GM19452 (cell line): Measurements from ENCODE around the gene HNRNPA2B1.
"Not testable (repeated sequence)": the region's sequence is repeated elsewhere in the genome, so short reads cannot be mapped to it uniquely, and the experiment has no call there.

Experiments used
- ATAC-seq: cut with Tn5 transposase; IDR thresholded peaks from one replicate; pipeline ENCODE4 v1.9.1; 2021; ENCODE audit not compliant: unreplicated experiment

The HNRNPA2B1 gene

GRCh38 chr7:26166684-26167266 lies 33.8 kb downstream of the HNRNPA2B1 start:
- ATAC-seq = peak; percentile 14

DNA sequence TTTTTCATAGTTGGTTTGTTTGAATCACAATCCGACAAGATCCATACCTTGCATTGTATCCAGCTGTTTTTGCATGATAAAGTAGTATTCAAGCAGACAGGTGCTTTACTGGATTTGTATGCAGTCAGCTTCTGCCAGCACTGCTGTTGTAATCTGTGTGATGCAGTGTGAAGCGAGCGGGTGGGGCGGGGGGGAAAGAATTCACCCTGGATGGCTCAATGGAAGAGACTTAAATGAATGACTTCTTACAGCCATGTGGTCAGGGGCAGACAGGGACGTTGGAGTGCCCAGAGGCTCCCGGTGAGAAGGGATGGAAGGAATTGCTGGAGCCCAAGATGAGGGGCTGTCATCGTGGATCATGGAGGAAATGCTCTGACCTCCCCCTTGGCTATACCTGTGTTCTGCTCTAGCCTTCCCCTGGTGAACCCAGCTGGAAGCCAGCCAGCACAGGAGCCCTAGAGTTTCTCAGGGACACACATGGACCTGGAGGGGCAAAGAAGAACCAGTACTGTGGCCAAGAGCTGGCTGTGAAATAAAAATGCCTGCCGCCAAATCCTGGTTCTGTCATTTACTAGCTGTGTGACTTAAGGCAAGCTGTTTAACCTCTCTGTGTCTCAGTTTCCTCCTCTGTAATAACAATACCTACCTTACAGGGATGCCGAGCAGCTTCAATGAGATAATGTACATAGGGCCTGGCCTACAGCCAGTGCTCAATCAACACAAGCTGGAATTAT lies 34.4 kb downstream of the HNRNPA2B1 start:
- ATAC-seq = no peak

GRCh38 chr7:26163804-26164203 lies 36.7 kb downstream of the HNRNPA2B1 start:
- not testable (repeated sequence) for ATAC-seq

GRCh38 chr7:26162431-26162830 lies 38.1 kb downstream of the HNRNPA2B1 start:
- ATAC-seq = no peak

DNA sequence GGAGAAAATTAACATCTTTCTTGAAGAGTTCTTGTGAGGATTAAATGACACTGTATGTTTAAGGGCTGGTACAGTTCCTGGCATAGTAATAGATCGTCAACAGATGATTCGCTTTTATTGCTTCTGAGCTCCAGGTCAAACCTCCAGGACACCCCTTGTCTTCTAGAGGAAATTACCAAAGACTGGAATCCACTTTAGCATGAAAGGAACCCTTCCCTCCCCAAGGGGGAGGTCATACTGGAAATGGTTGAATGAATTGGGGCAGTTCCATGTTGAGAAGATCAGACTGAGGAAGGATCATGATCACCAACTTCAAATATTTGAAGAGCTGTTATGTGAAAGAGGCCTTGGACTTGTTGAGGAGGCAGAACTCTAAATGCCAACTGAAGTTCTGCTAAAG lies 39.6 kb downstream of the HNRNPA2B1 start:
- no peak for ATAC-seq

GRCh38 chr7:26159243-26159642 lies 41.3 kb downstream of the HNRNPA2B1 start:
- no peak for ATAC-seq

- no peak for ATAC-seq
These were observed 42.9 kb downstream of the HNRNPA2B1 start for GRCh38 chr7:26157520-26158105.

GRCh38 chr7:26156451-26157420 lies 43.8 kb downstream of the HNRNPA2B1 start:
- ATAC-seq = peak; percentile 24

GRCh38 chr7:26155531-26156375 lies 44.8 kb downstream of the HNRNPA2B1 start:
- no peak for ATAC-seq

GRCh38 chr7:26153823-26154783 lies 46.4 kb downstream of the HNRNPA2B1 start:
- no peak for ATAC-seq

DNA sequence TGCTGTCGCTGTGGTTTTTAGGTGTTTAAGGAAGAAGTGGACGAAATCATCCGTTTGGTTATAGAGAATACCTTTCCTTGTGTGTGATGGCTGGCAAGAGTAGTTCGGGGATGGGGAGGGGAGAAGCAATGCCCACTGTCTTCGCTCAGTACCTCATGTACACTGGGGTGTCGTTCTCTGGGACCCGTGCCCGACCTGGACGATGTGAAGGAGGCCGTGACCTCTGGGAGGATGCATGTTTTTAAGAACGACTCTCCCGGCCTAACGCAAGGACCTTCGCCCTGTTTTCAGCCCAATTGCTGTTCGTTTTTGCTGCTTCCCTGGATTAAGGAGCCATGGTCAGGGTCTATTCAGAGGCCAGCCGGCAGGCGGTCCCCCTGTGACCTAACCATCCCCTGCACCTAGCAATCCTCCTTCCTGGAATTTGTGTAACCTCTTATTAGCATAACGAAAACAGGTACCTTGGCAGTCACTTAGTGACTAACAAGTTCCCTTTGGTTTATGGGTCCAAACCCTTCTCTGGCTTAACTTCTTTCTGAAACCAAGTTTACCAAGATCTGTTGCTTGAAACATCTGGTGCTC lies 47.2 kb downstream of the HNRNPA2B1 start:
- ATAC-seq = no peak

GRCh38 chr7:26152782-26153240 lies 47.7 kb downstream of the HNRNPA2B1 start:
- peak; percentile 24 for ATAC-seq

DNA sequence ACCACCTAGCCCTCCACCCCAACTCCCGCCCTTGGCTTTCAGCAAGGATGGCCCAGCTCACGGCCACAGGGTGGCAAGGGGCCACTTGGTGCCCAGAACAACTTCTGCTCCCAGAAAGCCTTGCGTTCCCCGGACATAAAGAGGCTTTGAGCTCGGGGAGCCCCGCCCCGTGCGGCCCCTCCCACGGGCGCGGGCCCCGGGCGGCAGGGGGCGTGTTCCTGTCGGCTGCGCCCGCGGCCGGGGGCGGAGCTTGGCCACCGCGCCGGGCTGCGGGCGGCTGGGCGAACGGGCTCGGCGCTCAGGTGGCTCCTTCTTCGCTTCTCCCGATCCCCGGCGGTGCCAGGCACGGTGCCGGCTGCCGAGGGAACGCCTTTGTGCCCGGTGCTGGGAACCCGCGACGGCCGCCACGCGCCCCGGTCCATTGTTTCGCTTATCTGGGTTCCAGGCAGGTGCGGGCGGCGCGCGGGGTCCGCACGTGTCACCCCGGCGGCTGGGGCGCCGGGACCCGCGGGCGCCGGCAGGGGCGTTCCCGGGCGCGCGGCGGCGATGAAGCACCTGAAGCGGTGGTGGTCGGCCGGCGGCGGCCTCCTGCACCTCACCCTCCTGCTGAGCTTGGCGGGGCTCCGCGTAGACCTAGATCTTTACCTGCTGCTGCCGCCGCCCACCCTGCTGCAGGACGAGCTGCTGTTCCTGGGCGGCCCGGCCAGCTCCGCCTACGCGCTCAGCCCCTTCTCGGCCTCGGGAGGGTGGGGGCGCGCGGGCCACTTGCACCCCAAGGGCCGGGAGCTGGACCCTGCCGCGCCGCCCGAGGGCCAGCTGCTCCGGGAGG lies 48.4 kb downstream of the HNRNPA2B1 start, which contains the start of gene NFE2L3:
Gene NFE2L3 (plus strand): TSS at position 246 of the 829 bp plus-strand sequence. CDS start 301 bp downstream, at position 547.
- ATAC-seq = peak; percentile 62

DNA sequence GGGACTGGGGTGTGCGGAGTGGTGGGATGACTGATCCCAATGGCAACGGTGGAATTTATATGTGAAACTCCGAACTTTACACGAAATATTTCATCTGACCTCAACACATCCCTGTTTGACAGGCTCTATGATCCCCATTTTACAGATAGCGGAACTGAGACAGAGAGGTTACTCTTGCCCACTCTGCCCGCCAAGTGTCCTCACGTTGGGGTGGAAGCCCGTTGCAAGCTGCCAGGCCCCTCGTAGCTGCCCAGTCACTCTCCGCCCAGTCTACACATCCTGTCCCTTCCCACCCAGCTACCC lies 48.9 kb downstream of the HNRNPA2B1 start:
- ATAC-seq = no peak

DNA sequence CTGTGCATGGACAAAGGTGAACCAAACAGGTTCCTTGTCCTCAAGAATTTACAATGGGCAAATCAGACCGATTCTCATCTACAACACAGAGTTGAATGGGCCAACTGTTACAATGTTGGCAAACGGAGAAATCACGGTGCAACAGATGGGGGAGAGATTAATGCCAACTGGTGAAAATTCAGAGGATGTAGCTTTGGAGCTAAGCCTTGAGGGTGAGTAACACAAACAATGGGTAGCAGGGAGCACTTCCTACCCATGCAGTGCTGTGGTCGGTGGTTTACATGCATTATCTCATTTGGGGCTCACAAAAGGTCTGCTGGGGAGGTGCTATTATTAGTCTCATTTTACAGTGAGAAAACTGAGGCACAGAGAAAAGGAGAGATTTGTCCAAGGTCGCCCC lies 49.5 kb downstream of the HNRNPA2B1 start:
- ATAC-seq = no peak

DNA sequence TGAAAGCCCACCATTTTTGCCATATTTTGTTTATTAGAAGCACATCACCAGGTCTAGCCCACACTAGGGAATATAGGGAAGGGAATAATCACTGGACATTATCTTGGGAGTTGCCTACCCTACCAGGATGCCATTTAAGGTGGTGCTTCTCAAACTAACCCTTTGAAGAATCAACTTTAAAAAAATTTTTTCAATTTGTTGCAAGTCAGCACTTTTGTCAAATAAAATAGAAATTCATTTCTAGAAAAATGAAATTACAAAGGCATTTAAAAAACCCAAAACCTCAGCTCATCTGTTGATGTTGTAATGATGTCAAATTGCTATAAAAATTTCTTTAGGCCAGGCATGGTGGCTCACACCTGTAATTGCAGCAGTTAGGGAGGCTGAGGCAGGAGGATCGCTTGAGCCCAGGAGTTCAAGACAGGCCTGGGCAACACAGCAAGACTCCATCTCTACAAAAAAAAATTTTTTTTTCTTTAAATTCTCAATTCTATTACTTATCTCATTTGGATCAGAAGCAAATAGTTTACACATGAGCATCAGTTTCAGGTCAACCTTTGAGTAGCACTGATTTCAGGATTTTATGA lies 51.1 kb downstream of the HNRNPA2B1 start:
- ATAC-seq = no peak

DNA sequence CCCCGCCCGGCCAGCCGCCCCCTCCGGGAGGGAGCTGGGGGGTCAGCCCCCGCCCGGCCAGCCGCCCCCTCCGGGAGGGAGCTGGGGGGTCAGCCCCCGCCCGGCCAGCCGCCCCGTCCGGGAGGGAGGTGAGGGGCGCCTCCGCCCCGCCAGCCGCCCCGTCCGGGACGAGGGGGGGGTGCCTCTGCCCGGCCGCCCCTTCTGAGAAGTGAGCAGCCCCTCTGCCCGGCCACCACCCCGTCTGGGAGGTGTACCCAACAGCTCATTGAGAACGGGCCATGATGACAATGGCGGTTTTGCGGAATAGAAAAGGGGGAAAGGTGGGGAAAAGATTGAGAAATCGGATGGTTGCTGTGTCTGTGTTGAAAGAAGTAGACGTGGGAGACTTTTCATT lies 52.2 kb downstream of the HNRNPA2B1 start:
- ATAC-seq = not testable (repeated sequence)
